SK-N-SH (cell line): ENCODE measurements around the gene KRTAP5-3. TPM values are rescaled to one million over a fixed set of nuclear protein-coding genes. Genes with fewer than 3 reads are reported as not detected.
"Not testable (repeated sequence)": the region's sequence is repeated elsewhere in the genome, so short reads cannot be mapped to it uniquely, and the experiment has no call there.

Source experiments
- CTCF ChIA-PET: fragments of 300-600, 350-600 bp; formaldehyde crosslinking; extraction: SDS; loops from one replicate; lab custom pipeline; 2021; lab: Yijun Ruan, JAX
- POLR2A ChIA-PET: fragments of 350-600 bp; sonication (Branson Sonifier 250); formaldehyde crosslinking; extraction: SDS; loops from one replicate; lab custom pipeline; 2020; ENCODE audit warnings: antibody characterized with exemption, inconsistent platforms; lab: Yijun Ruan, JAX
- DNase-seq: peaks from one replicate; pipeline ENCODE4 v3.0.0; 2012
- H2AFZ ChIP-seq: fragments of 200-600 bp; sonication (generic); 2 replicates; pipeline ENCODE4 v1.8.1; 2016; ENCODE audit warnings: antibody characterized with exemption, mild to moderate bottlenecking, low read depth
- H3F3A ChIP-seq: fragments of 200-600 bp; sonication (generic); replicated peaks from 2 replicates; pipeline ENCODE3; 2016; ENCODE audit warnings: antibody characterized with exemption, mild to moderate bottlenecking; ENCODE audit not compliant: insufficient read depth
- H3K27ac ChIP-seq, 2 experiments: fragments of 200-500 bp in 1 of 2; fragments of 200-600 bp in 1 of 2; sonication (Bioruptor generic) in 1 of 2; sonication (generic), shearing (Covaris generic) in 1 of 2; 2 replicates each; pipeline versions ENCODE4 v1.5.1 to v1.6.1; 2014 to 2016; ENCODE audit warnings: low read depth in 2 of 2, inconsistent platforms in 1 of 2, low read length in 1 of 2, mild to moderate bottlenecking in 1 of 2, mixed read lengths in 1 of 2
- H3K27me3 ChIP-seq: fragments of 200-600 bp; sonication (generic), shearing (Covaris generic); 2 replicates; pipeline ENCODE4 v1.6.1; 2016; ENCODE audit warnings: mixed run types; ENCODE audit not compliant: insufficient read depth
- H3K36me3 ChIP-seq, 2 experiments: fragments of 200-500 bp in 1 of 2; fragments of 200-600 bp in 1 of 2; sonication (Bioruptor generic) in 1 of 2; sonication (generic) in 1 of 2; replicated peaks in 1 of 2; 2 replicates each; pipeline versions ENCODE3 to v1.5.1; 2014 to 2016; ENCODE audit warnings: low read length in 1 of 2, mild to moderate bottlenecking in 1 of 2; ENCODE audit not compliant: insufficient read depth in 2 of 2, control insufficient read depth in 1 of 2
- H3K4me1 ChIP-seq, 2 experiments: fragments of 200-500 bp in 1 of 2; fragments of 200-600 bp in 1 of 2; sonication (Bioruptor generic) in 1 of 2; sonication (generic), shearing (Covaris generic) in 1 of 2; 2 replicates each; pipeline versions ENCODE4 v1.5.1 to v1.6.1; 2014 to 2016; ENCODE audit warnings: low read depth in 1 of 2, low read length in 1 of 2, mixed run types in 1 of 2; ENCODE audit not compliant: insufficient read depth in 2 of 2, control insufficient read depth in 1 of 2
- H3K4me2 ChIP-seq: fragments of 200-600 bp; sonication (generic), shearing (Covaris generic); 2 replicates; pipeline ENCODE4 v1.6.1; 2017; ENCODE audit warnings: mixed run types
- H3K4me3 ChIP-seq, 2 experiments: fragments of 200-500 bp in 1 of 2; fragments of 200-600 bp in 1 of 2; sonication (Bioruptor generic) in 1 of 2; sonication (generic), shearing (Covaris generic) in 1 of 2; 2 replicates each; pipeline versions ENCODE4 v1.5.1 to v1.8.1; 2014 to 2016; ENCODE audit warnings: low read depth in 2 of 2, inconsistent platforms in 1 of 2, low read length in 1 of 2, mild to moderate bottlenecking in 1 of 2, mixed read lengths in 1 of 2, moderate library complexity in 1 of 2
- H3K79me2 ChIP-seq: fragments of 200-600 bp; sonication (generic); 2 replicates; pipeline ENCODE4 v1.8.1; 2017; ENCODE audit warnings: mild to moderate bottlenecking; ENCODE audit not compliant: insufficient read depth
- H3K9ac ChIP-seq: fragments of 200-600 bp; sonication (generic); 2 replicates; pipeline ENCODE4 v1.6.1; 2017; ENCODE audit warnings: mixed run types
- H3K9me2 ChIP-seq: fragments of 200-600 bp; sonication (generic); 2 replicates; pipeline ENCODE4 v1.6.1; 2017; ENCODE audit warnings: mixed run types
- H3K9me3 ChIP-seq: fragments of 200-600 bp; sonication (generic); 2 replicates; pipeline ENCODE4 v1.6.1; 2017; ENCODE audit warnings: mixed run types, mild to moderate bottlenecking, moderate library complexity
- H4K20me1 ChIP-seq: fragments of 200-600 bp; sonication (generic); 2 replicates; pipeline ENCODE4 v1.6.1; 2017; ENCODE audit warnings: mild to moderate bottlenecking, mixed run types; ENCODE audit not compliant: insufficient read depth
- EP300 ChIP-seq, 2 experiments: IDR thresholded peaks; 2 replicates each; pipeline versions ENCODE4 v1.4.0 to v1.6.1; 2012; ENCODE audit warnings: borderline replicate concordance in 1 of 2, low read depth in 1 of 2, low read length in 1 of 2
- EZH2phosphoT487 ChIP-seq: fragments of 200-600 bp; sonication (generic); IDR thresholded peaks from 2 replicates; pipeline ENCODE4 v1.6.1; 2017; ENCODE audit warnings: low read depth, mixed run types, mild to moderate bottlenecking, antibody characterized with exemption, moderate library complexity, borderline replicate concordance
- MEF2A ChIP-seq: IDR thresholded peaks from 2 replicates; pipeline ENCODE4 v1.4.0; 2012; ENCODE audit warnings: low read depth, borderline replicate concordance
- NRF1 ChIP-seq: IDR thresholded peaks from 2 replicates; pipeline ENCODE4 v1.6.1; 2012; ENCODE audit warnings: low read depth, mild to moderate bottlenecking, low read length
- RFX5 ChIP-seq: IDR thresholded peaks from 2 replicates; pipeline ENCODE4 v1.6.1; 2012; ENCODE audit warnings: mild to moderate bottlenecking, improper control_type of control experiment, low read length
- YY1 ChIP-seq: IDR thresholded peaks from 2 replicates; pipeline ENCODE4 v1.4.0; 2012; ENCODE audit warnings: low read depth, mild to moderate bottlenecking
- WGBS: methylation state at CpG from one replicate; pipeline ENCODE4 v1.1.6; 2017; ENCODE audit warnings: low lambda C conversion rate; 5-methylcytosine and 5-hydroxymethylcytosine counted together
- polyA plus RNA-seq, 3 experiments: library from polyadenylated mRNA; depleted of rRNA; stranded (reverse); fragments of >200 nt; gene quantifications; 2 replicates each; pipeline ENCODE4 v1.2.3, GENCODE V29; 2012
- TF ChIP-seq, protein P1 (sequence below): IDR thresholded peaks from 2 replicates; pipeline ENCODE4 v1.4.0; 2012; ENCODE audit warnings: low read depth, borderline replicate concordance

Gene KRTAP5-3
- polyA plus RNA-seq, 1 of the 3 experiments (the other 2 are of a cell fraction) = not detected

DNA sequence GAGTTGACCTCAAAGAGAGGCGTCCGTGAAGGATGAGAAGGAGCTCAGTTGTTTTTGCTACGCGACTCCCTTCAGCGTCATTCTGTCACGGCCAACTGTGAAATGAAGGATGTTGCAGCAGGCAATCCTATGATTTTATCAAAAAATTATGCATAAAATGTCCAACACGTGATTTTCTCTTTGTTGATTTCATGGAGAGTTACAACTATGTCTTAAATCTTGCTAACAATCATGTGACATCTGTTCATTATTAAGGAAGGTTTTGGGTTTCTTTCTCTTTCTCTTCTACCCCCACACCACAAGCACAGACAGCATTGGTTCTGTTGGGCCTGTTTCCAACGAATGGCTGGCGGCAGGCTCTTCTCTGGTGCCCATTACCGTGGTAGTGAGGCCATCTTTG, 10.0 kb upstream of the KRTAP5-3 start:
- Histone ChIP-seq H3K27me3 (no peaks in the 10 kb centered on the region; the same call in 1 of the 2 replicates), H3K9ac (no peak overlapping the region), H3K27ac (no peak overlapping the region), H3K9me3 (no peaks in the 10 kb centered on the region), H3K36me3 (no peaks in the 10 kb centered on the region), H3K4me1 (no peaks in the 10 kb centered on the region; a peak in 1 of 4 replicates), H3K4me2 (no peak overlapping the region), H3K9me2 (no peaks in the 10 kb centered on the region), H3K4me3 (no peak overlapping the region), H3K79me2 (no peaks in the 10 kb centered on the region), H4K20me1 (no peaks in the 10 kb centered on the region), H3F3A (no peaks in the 10 kb centered on the region), H2AFZ (no peak overlapping the region)
- DNase-seq = no peak
- 50% methylated on average over 10 of the region's 10 CpGs for WGBS
- ChIA-PET CTCF (interaction anchor here (0.8 to 3.7 kb wide), 3 partner anchors 10 to 22 kb away, joined by 3 to 16 read pairs (median 12); partner anchors contain the start of gene KRTAP5-5), POLR2A (no interaction called here)
- no peak for TF ChIP-seq RFX5
- no peak for TF ChIP-seq EP300 (IDR thresholded peaks at IDR 0.05; ENCODE audit: borderline replicate concordance in 1 of 2, low read depth in 1 of 2, low read length in 1 of 2)
- no peak for TF ChIP-seq EZH2phosphoT487
- TF ChIP-seq NRF1 = no peak
- TF ChIP-seq YY1 = no peak
- TF ChIP-seq, protein P1, sequence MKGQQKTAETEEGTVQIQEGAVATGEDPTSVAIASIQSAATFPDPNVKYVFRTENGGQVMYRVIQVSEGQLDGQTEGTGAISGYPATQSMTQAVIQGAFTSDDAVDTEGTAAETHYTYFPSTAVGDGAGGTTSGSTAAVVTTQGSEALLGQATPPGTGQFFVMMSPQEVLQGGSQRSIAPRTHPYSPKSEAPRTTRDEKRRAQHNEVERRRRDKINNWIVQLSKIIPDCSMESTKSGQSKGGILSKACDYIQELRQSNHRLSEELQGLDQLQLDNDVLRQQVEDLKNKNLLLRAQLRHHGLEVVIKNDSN = no peak
- no peak for TF ChIP-seq MEF2A

DNA sequence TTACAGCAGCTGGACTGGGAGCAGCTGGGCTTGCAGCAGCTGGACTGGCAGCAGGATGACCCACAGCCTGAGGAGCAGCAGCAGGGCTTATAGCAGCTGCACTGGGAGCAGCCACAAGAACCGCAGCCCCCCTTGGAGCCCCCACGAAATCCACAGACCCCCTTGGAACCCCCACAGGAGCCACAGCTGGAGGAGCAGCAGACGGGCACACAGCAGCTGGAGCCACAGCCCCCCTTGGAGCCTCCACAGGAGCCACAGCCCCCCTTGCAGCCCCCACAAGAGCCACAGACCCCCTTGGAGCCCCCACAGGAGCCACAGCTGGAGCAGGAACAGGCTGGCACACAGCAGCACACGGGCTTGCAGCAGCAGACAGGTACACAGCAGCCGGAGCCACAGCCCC, 362 bp downstream of the KRTAP5-3 start:
- H3K79me2 ChIP-seq, DNase-seq, H3K4me1 ChIP-seq, H3K9ac ChIP-seq, H3K4me3 ChIP-seq, H3F3A ChIP-seq, H3K27ac ChIP-seq, H3K27me3 ChIP-seq, H3K36me3 ChIP-seq, H3K9me3 ChIP-seq, H3K9me2 ChIP-seq, H4K20me1 ChIP-seq, H3K4me2 ChIP-seq, H2AFZ ChIP-seq: not testable (repeated sequence)
- ChIA-PET POLR2A (interaction anchor here (0.6 kb wide), 2 partner anchors 26 to 361 kb away, joined by 3 read pairs; no protein-coding TSS in a partner anchor), CTCF (interaction anchor here (0.8 to 1.1 kb wide), 5 partner anchors 13 to 61 kb away, joined by 3 to 4 read pairs (median 4); no protein-coding TSS in a partner anchor)
- 48% methylated on average over 2 of the region's 5 CpGs for WGBS

DNA sequence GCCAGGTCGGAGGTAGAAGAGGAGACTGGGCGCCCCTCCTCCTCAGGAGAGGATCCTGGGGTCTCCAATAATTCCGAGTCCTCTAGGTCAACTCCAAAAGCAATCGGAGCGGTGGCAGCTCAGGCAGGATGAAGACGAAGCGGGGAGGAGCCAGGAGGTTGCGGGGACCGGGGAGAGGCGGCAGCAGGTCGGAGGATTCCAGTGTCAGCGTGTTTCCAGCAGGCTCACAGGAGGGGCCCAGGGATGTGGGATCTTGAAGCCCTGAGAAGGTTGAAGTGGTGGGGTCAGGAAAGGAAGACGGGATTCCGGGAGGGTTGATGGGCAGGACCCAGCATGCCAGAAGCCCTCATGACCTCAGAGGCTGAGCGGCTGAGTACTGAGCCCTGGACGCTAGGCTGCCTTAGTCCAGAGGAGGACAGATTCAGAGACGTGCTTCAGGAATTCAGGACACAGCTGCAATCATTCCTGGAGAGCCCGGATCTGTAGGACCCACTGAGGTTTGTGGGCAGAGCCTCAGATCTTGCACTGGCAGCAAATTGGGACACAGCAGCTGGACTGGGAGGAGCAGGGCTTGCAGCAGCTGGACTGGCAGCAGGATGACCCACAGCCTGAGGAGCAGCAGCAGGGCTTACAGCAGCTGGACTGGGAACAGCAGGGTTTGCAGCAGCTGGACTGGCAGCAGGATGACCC, 962 bp downstream of the KRTAP5-3 start:
- H3K4me1 ChIP-seq, H2AFZ ChIP-seq, H3K27ac ChIP-seq, H3K9me3 ChIP-seq, H3K4me2 ChIP-seq, H3K79me2 ChIP-seq, H3F3A ChIP-seq, H3K4me3 ChIP-seq, DNase-seq, POLR2A ChIA-PET, H3K9me2 ChIP-seq, H3K36me3 ChIP-seq, H4K20me1 ChIP-seq, H3K27me3 ChIP-seq, H3K9ac ChIP-seq: not testable (repeated sequence)
- WGBS = 57% methylated on average over 16 of the region's 18 CpGs
- CTCF ChIA-PET = interaction anchor here (0.8 to 1.0 kb wide), 3 partner anchors 12 to 33 kb away, joined by 3 to 4 read pairs (median 3); no protein-coding TSS in a partner anchor

DNA sequence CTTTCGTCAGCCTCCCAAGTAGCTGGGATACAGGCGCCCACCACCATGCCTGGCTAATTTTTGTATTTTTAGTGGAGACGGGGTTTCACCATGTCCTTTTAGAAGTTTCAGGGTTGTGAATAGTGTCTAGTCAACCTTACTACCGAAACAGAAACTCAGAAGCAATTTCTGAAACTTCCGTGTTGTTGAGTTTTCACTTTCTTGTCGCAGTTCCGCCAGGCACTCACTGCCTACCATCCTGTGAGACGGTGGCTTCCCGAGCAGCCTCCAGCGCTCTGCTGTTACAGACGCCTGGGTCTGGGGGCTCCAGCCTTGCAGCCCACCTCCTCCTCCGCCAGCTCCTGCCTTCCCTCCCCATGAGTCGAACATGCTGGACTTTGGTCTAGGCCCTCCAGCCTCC, 2.3 kb downstream of the KRTAP5-3 start:
- H3K4me3 ChIP-seq, H3F3A ChIP-seq, H3K9me3 ChIP-seq, H3K4me2 ChIP-seq, H3K36me3 ChIP-seq, H3K79me2 ChIP-seq, DNase-seq, H3K4me1 ChIP-seq, H2AFZ ChIP-seq, H3K9me2 ChIP-seq, H3K27ac ChIP-seq, H3K9ac ChIP-seq, H4K20me1 ChIP-seq, POLR2A ChIA-PET: not testable (repeated sequence)
- H3K27me3 ChIP-seq = peaks cover 12% of the 10 kb centered on the region; the same call in 1 of the 2 replicates
- CTCF ChIA-PET = interaction anchor here (1.2 to 1.6 kb wide), 5 partner anchors 10 to 544 kb away, joined by 3 to 7 read pairs (median 5); partner anchors contain the start of gene KRTAP5-5
- 62% methylated on average over 12 of the region's 13 CpGs for WGBS
